22Rv1 (cell line): Measurements from ENCODE around the gene KCNH1.

Experiments used
- H3K27ac ChIP-seq: fragments of 450-650 bp; 2 replicates; pipeline ENCODE4 v1.5.1; 2017
- ZFX ChIP-seq: fragments of 450-650 bp; IDR thresholded peaks from 2 replicates; pipeline ENCODE4 v1.6.1; 2017; ENCODE audit warnings: antibody characterized with exemption, borderline replicate concordance
- TF ChIP-seq, protein P1 (sequence below): fragments of 450-650 bp; IDR thresholded peaks from 2 replicates; pipeline ENCODE4 v1.5.1; 2017; ENCODE audit warnings: mild to moderate bottlenecking

The KCNH1 gene

DNA sequence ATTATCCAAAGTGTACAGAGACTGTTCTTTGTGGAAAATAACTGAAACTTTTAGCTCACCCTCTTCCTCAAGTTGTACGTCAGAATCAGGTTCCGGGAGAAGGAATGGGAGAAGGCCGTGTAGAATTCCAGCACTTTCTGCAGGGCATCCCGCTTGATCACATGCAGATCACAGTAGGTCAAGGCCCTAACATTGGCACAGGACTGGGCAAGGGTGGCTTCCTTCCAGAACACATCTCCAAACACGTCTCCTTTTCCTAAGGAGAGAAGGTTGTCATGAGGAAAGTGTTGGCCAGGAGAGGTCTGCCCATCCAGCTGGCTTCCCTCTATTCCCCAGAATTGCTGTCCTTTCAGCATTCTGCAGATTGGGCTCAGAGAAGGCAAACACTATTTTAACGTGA lies 358.7 kb downstream of the KCNH1 start:
- TF ChIP-seq, protein P1, sequence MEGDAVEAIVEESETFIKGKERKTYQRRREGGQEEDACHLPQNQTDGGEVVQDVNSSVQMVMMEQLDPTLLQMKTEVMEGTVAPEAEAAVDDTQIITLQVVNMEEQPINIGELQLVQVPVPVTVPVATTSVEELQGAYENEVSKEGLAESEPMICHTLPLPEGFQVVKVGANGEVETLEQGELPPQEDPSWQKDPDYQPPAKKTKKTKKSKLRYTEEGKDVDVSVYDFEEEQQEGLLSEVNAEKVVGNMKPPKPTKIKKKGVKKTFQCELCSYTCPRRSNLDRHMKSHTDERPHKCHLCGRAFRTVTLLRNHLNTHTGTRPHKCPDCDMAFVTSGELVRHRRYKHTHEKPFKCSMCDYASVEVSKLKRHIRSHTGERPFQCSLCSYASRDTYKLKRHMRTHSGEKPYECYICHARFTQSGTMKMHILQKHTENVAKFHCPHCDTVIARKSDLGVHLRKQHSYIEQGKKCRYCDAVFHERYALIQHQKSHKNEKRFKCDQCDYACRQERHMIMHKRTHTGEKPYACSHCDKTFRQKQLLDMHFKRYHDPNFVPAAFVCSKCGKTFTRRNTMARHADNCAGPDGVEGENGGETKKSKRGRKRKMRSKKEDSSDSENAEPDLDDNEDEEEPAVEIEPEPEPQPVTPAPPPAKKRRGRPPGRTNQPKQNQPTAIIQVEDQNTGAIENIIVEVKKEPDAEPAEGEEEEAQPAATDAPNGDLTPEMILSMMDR, result no peak
- TF ChIP-seq ZFX, result no peak
- H3K27ac ChIP-seq, result no peak overlapping the region

DNA sequence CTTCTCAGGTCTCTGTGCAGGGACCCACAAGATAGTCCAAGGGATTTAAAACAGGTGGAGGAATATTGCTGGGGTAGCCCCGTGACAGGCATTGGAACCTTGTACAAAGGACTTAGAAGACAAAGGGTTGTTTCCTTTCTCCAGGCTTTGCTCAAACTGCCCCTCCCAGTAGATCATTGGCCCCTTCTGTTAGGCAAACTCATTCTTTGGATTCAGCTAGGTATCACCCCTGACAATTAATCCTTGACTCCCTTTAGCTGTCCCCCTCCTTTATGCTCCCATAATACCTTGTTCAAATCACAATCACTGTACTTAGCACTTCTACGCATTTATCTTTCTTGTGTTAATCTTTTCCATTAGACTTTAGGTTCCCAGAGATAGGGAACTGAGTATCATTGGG lies 360.5 kb downstream of the KCNH1 start:
- H3K27ac ChIP-seq, result no peak overlapping the region
- TF ChIP-seq, protein P1, result no peak
- TF ChIP-seq ZFX, result no peak

DNA sequence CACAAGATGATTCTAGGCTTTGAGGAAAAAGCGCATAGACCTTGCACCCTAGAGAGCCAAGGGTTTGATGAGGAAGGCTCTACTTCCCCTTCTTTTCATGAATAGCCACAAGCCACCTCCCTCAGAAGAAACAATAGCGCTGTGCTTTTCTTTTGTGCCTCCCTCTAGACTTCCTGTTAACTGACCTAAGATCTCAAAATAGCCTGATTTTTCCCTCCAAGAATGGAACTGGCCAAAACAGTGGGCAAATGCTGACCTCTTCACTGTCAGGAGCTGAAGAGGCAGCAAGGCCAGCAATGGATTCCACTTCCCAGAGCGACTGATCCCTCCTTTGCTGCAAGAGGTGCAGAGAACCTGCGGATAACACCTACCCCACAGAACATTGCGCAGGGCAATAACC lies 362.8 kb downstream of the KCNH1 start:
- no peak for TF ChIP-seq ZFX
- TF ChIP-seq, protein P1, result no peak
- no peak overlapping the region for H3K27ac ChIP-seq

DNA sequence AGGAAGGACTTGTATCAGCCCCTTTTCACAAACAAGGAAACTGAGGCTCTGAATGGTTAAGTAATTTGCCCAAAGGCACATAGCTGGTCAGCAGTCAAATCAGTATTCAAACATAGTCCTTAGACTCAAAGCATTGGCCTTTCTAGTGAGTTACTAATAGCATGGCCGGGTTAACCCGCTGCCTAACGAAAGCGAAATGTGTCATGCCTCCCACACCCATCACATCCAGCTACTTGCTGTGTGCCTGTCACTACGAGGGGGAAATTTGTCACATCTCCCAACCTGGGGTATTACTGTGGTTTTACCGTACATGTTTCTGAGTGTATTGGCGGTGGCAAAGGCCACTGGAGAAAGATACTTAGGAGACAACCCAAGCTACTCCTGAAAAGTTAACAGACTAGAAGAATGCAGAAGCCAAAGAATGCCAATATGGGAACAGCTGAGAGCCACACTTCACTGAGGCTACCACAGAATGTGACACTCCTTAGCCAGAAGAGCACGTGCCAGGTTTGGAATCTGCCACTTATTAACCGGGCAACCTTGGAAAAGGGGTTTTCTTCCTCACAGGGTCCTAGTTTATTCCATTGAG lies 363.5 kb downstream of the KCNH1 start:
- no peak overlapping the region for H3K27ac ChIP-seq
- TF ChIP-seq, protein P1, result no peak
- no peak for TF ChIP-seq ZFX

DNA sequence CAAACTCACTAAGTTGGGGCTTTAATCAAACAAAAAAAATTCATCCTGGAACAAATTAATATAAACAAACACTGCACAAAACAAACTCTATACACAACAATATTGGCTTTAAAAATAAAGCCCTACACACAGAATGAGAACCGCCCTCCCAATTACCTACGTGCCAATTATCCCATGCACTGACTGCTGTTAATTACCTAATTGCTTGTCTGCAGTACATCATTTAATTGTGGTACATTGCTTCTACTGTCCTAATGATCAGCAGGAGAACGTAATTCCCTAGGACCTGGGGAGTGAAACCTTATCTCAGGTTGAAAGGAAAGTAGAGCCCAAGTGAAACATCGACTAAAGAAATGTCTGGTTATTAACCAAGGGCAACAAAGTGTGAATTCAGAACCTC lies 364.5 kb downstream of the KCNH1 start:
- H3K27ac ChIP-seq, result no peak overlapping the region
- TF ChIP-seq, protein P1, result no peak
- TF ChIP-seq ZFX, result no peak

DNA sequence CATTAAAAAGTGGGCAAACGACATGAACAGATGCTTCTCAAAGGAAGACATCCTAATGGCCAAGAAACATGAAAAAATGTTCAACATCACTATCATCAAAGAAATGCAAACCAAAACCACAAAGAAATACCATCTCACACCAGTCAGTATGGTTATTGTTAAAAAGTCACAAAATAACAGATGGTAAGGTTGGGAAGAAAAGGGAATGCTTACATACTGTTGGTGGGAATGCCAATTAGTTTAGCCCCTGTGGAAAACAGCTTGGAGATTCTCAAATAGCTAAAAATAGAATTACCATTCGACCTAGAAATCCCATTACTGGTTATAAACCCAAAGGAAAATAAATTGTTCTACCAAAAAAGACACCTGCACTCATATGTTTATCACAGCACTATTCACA lies 369.4 kb downstream of the KCNH1 start:
- H3K27ac ChIP-seq, result no peak overlapping the region
- TF ChIP-seq ZFX, result no peak
- TF ChIP-seq, protein P1, result no peak

DNA sequence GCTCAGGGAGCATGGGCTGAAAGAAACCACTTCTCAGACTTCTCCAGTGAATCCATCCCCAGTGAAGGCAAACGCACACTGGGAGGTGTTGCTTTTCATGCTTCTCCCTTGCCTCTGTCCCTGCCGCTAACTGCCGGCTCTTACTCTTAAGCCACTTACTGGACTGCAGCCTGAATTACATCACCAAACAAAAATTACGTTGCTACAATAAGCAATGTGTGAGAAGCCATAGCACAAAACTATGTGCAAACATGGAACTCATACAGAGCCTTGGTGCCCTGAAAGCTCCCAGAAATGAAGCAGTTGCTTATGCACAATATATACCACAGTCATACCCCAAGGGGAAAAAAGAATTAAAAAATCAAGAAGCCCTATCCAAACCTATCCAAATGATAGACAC lies 375.2 kb downstream of the KCNH1 start:
- TF ChIP-seq, protein P1, result no peak
- TF ChIP-seq ZFX, result no peak

More for the DNA sequence above, 375.2 kb downstream of the KCNH1 start:
- H3K27ac ChIP-seq, result no peak overlapping the region
